PFSK-1 (cell line): ENCODE measurements around the gene FOXO3.

Experiments used
- POLR2AphosphoS5 ChIP-seq: IDR thresholded peaks from 2 replicates; pipeline ENCODE4 v1.6.1; 2012; ENCODE audit warnings: low read depth, mild to moderate bottlenecking, control low read depth, low read length, moderate library complexity
- REST ChIP-seq, 2 experiments: IDR thresholded peaks; 2 replicates each; pipeline versions ENCODE4 v1.6.1 to v1.8.0; 2011 to 2012; ENCODE audit warnings: low read depth in 2 of 2, low read length in 2 of 2, control low read depth in 1 of 2, inconsistent platforms in 1 of 2, mild to moderate bottlenecking in 1 of 2, moderate library complexity in 1 of 2; ENCODE audit not compliant: insufficient read depth in 1 of 2
- SIN3A ChIP-seq: IDR thresholded peaks from 2 replicates; pipeline ENCODE4 v1.6.1; 2012; ENCODE audit warnings: mild to moderate bottlenecking, low read length, moderate library complexity, borderline replicate concordance; ENCODE audit not compliant: insufficient read depth
- TAF1 ChIP-seq: IDR thresholded peaks from 2 replicates; pipeline ENCODE4 v1.6.1; 2012; ENCODE audit warnings: low read length, control low read depth, borderline replicate concordance; ENCODE audit not compliant: insufficient read depth

- TF ChIP-seq REST (IDR thresholded peaks at IDR 0.05; ENCODE audit: insufficient read depth in 1 of 2, low read depth in 2 of 2, low read length in 2 of 2): no peak
- TF ChIP-seq POLR2AphosphoS5: no peak
- no peak for TF ChIP-seq TAF1
- no peak for TF ChIP-seq SIN3A
These were observed 18.0 kb downstream of the FOXO3 start for GRCh38 chr6:108578595-108579327.
